A549 (cell line): ENCODE data around the gene TMSB15C. TPM values are rescaled to one million over a fixed set of nuclear protein-coding genes. Genes with fewer than 3 reads are reported as not detected.

Source experiments
- ATAC-seq, 2 experiments: fragments of 200-7000 bp in 1 of 2; fragments of >200 bp in 1 of 2; cut with Nextera tagmentation in 1 of 2; cut with Tn5 transposase in 1 of 2; 3 replicates each; pipeline versions ENCODE4 v1.8.0 to v1.9.1; 2018 to 2020; ENCODE audit warnings: mild to moderate bottlenecking in 1 of 2, moderate library complexity in 1 of 2
- CTCF ChIA-PET: fragments of 300-600 bp; sonication (Branson Sonifier 250); formaldehyde crosslinking; extraction: SDS; loops from one replicate; lab custom pipeline; 2021; ENCODE audit warnings: antibody characterized with exemption, inconsistent platforms; lab: Yijun Ruan, JAX
- POLR2A ChIA-PET: fragments of 350-600 bp; formaldehyde crosslinking; extraction: SDS; loops from one replicate; lab custom pipeline; 2021; ENCODE audit warnings: antibody characterized with exemption, inconsistent platforms; lab: Yijun Ruan, JAX
- DNase-seq, 2 experiments: peaks; one replicate each; pipeline versions ENCODE4 v3.0.0 to v3.0.0-alpha.2; 2011 to 2016; ENCODE audit warnings: low read depth in 1 of 2, low spot score in 1 of 2
- FAIRE-seq: peaks from 2 replicates; lab custom pipeline; 2011; peaks lifted over from hg19 to GRCh38; lab: Jason Lieb, UNC
- H3K27ac ChIP-seq, 2 experiments: fragments of >200 bp; sonication (Bioruptor Twin); formaldehyde crosslinking; 3 replicates each; pipeline ENCODE4 v1.5.1; 2016 to 2017
- H3K4me1 ChIP-seq: fragments of >200 bp; sonication (Bioruptor Twin); formaldehyde crosslinking; 3 replicates; pipeline ENCODE4 v1.6.1; 2016
- H3K4me2 ChIP-seq: fragments of >200 bp; sonication (Bioruptor Twin); formaldehyde crosslinking; 3 replicates; pipeline ENCODE4 v1.6.1; 2016
- H3K4me3 ChIP-seq: fragments of >200 bp; sonication (Bioruptor Twin); formaldehyde crosslinking; 3 replicates; pipeline ENCODE4 v1.5.1; 2016
- H3K9me3 ChIP-seq: fragments of >200 bp; sonication (Bioruptor Twin); formaldehyde crosslinking; 3 replicates; pipeline ENCODE4 v1.6.1; 2016
- CEBPB ChIP-seq, 2 experiments: fragments of >200 bp in 1 of 2; sonication (Bioruptor Twin) in 1 of 2; formaldehyde crosslinking in 1 of 2; IDR thresholded peaks; 2 replicates each; pipeline ENCODE4 v1.6.1; 2012 to 2016
- EHMT2 ChIP-seq: fragments of 200-600 bp; sonication (generic); IDR thresholded peaks from 2 replicates; pipeline ENCODE4 v1.6.1; 2016; ENCODE audit warnings: antibody characterized with exemption, low read depth, mild to moderate bottlenecking, moderate library complexity
- EP300 ChIP-seq, 2 experiments: fragments of >200 bp; sonication (Bioruptor Twin); formaldehyde crosslinking; IDR thresholded peaks; 2 replicates in 1 of 2; 3 replicates in 1 of 2; pipeline ENCODE4 v1.6.1; 2016 to 2017
- ESRRA ChIP-seq: fragments of 150-350 bp; IDR thresholded peaks from 2 replicates; pipeline ENCODE4 v1.6.1; 2014; ENCODE audit warnings: mild to moderate bottlenecking, low read length, borderline replicate concordance
- FOSB ChIP-seq: fragments of 250-450 bp; sonication (Bioruptor Pico); IDR thresholded peaks from 2 replicates; pipeline ENCODE4 v1.5.0; 2020; ENCODE audit warnings: mild to moderate bottlenecking, moderate library complexity
- GATA3 ChIP-seq: IDR thresholded peaks from 2 replicates; pipeline ENCODE4 v1.6.1; 2012; ENCODE audit warnings: borderline replicate concordance
- HDAC2 ChIP-seq: fragments of 200-600 bp; sonication (generic); IDR thresholded peaks from 2 replicates; pipeline ENCODE4 v1.6.1; 2016
- HES2 ChIP-seq: fragments of >200 bp; sonication (Bioruptor Twin); formaldehyde crosslinking; IDR thresholded peaks from 2 replicates; pipeline ENCODE4 v1.6.1; 2016
- HOXB13 ChIP-seq: fragments of 250-450 bp; sonication (Bioruptor Pico); IDR thresholded peaks from 2 replicates; pipeline ENCODE4 v1.5.0; 2020; ENCODE audit warnings: low read depth, mild to moderate bottlenecking, moderate library complexity
- HOXB5 ChIP-seq: fragments of 250-450 bp; sonication (Bioruptor Pico); IDR thresholded peaks from 2 replicates; pipeline ENCODE4 v1.5.0; 2020; ENCODE audit warnings: mild to moderate bottlenecking, moderate library complexity
- JUN ChIP-seq, 2 experiments: fragments of >200 bp; sonication (Bioruptor Twin); formaldehyde crosslinking; IDR thresholded peaks; 2 replicates in 1 of 2; 3 replicates in 1 of 2; pipeline ENCODE4 v1.6.1; 2016 to 2017
- NFE2L2 ChIP-seq: fragments of 150-350 bp; conservative IDR thresholded peaks from 2 replicates; pipeline ENCODE4 v1.6.1; 2014; ENCODE audit warnings: low read length
- NR3C1 ChIP-seq: fragments of >200 bp; sonication (Bioruptor Twin); formaldehyde crosslinking; IDR thresholded peaks from 3 replicates; pipeline ENCODE4 v1.6.1; 2017
- PBX3 ChIP-seq: IDR thresholded peaks from 2 replicates; pipeline ENCODE4 v1.6.1; 2012
- RARB ChIP-seq: fragments of 250-450 bp; sonication (Bioruptor Pico); IDR thresholded peaks from 2 replicates; pipeline ENCODE4 v1.8.0; 2021; ENCODE audit warnings: mild to moderate bottlenecking, moderate library complexity
- SREBF2 ChIP-seq: fragments of 450-650 bp; IDR thresholded peaks from 2 replicates; pipeline ENCODE4 v1.6.1; 2014; ENCODE audit warnings: mild to moderate bottlenecking, moderate library complexity
- TP53 ChIP-seq: fragments of 250-450 bp; sonication (Bioruptor Pico); IDR thresholded peaks from 2 replicates; pipeline ENCODE4 v1.5.0; 2021; ENCODE audit warnings: mild to moderate bottlenecking, moderate library complexity
- ZC3H11A ChIP-seq: fragments of 450-650 bp; IDR thresholded peaks from 2 replicates; pipeline ENCODE4 v1.6.1; 2014; ENCODE audit warnings: antibody characterized with exemption, mild to moderate bottlenecking
- WGBS: methylation state at CpG from one replicate; pipeline ENCODE4 v1.1.6; 2017; ENCODE audit errors: missing lambda C conversion rate; 5-methylcytosine and 5-hydroxymethylcytosine counted together
- polyA plus RNA-seq, 4 experiments: library from polyadenylated mRNA; depleted of rRNA in 3 of 4; stranded (reverse); fragments of >200 nt; fragmentation: RNase III in 1 of 4; extraction: RNeasy Plus Mini Kit Qiagen cat#74134 plus additional on column Dnase treatment in 1 of 4; gene quantifications; 2 replicates in 3 of 4; 3 replicates in 1 of 4; pipeline ENCODE4 v1.2.3, GENCODE V29; 2011 to 2017
- TF ChIP-seq, protein P1 (sequence below): fragments of 250-450 bp; sonication (Bioruptor Pico); IDR thresholded peaks from 2 replicates; pipeline ENCODE4 v1.5.0; 2020; ENCODE audit warnings: low read depth, mild to moderate bottlenecking, moderate library complexity

The TMSB15C gene
- polyA plus RNA-seq, 2 of the 4 experiments (the other 2 are of a cell fraction), result 0.79 to 1.1 TPM

DNA sequence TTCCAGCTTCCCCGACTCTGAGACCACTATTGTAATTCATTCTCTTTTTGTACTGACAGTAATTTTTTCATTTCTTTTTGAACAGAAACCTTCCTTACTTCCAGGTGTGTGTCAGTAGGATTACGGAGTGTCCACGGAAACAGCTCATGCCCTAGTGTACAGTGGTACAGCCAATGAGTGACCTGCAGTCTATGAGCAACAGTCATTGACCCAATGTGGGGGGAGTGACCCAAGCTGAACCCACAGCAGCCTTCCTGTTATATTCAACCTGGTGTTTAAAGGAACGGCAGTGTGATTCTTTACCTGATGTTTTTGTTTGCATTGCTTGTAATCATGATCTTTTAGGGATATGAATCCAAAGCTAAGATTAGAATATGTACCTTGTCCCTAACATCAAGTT, 35.0 kb downstream of the TMSB15C start:
- ChIA-PET CTCF (interaction anchor here (0.9 kb wide), 1 partner anchor 196 kb away, joined by 3 read pairs; no protein-coding TSS in a partner anchor), POLR2A (no interaction called here)
- ATAC-seq (no peak), FAIRE-seq (no peak)
- WGBS, result 10% methylated on average over 4 of the region's 4 CpGs
- no peaks in the 10 kb centered on the region for H3K4me1 ChIP-seq
- no peak overlapping the region for H3K4me2 ChIP-seq
- TF ChIP-seq CEBPB (IDR thresholded peaks at IDR 0.05), result no peak
- TF ChIP-seq GATA3, result no peak
- TF ChIP-seq ZC3H11A, result no peak
- no peak for TF ChIP-seq JUN (IDR thresholded peaks at IDR 0.05)
- no peak for TF ChIP-seq SREBF2
- TF ChIP-seq, all 56 proteins: peak for 0
- Histone ChIP-seq H3K27ac (no peak overlapping the region), H3K4me3 (no peak overlapping the region), H3K9me3 (no peaks in the 10 kb centered on the region)
- DNase-seq, result no peak

- DNase-seq (no peak), FAIRE-seq (no peak), ATAC-seq (no peak)
- TF ChIP-seq PBX3 (no peak), HDAC2 (no peak), SREBF2 (no peak), TP53 (CRISPR knock-in tag) (no peak), EP300 (IDR thresholded peaks at IDR 0.05) (no peak), NR3C1 (no peak), GATA3 (no peak), CEBPB (IDR thresholded peaks at IDR 0.05) (no peak), ESRRA (no peak), HOXB13 (CRISPR knock-in tag) (no peak), HOXB5 (no peak), HES2 (no peak), NFE2L2 (no peak), FOSB (CRISPR knock-in tag) (no peak), EHMT2 (no peak), RARB (CRISPR knock-in tag) (no peak)
- TF ChIP-seq, protein P1, sequence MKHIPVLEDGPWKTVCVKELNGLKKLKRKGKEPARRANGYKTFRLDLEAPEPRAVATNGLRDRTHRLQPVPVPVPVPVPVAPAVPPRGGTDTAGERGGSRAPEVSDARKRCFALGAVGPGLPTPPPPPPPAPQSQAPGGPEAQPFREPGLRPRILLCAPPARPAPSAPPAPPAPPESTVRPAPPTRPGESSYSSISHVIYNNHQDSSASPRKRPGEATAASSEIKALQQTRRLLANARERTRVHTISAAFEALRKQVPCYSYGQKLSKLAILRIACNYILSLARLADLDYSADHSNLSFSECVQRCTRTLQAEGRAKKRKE, result no peak
- Histone ChIP-seq H3K4me1 (no peaks in the 10 kb centered on the region), H3K4me3 (no peak within 1 kb of the TSS), H3K27ac (no peak within 1 kb of the TSS), H3K4me2 (no peak within 1 kb of the TSS), H3K9me3 (no peaks in the 10 kb centered on the region)
- POLR2A ChIA-PET, result no interaction called here
- CTCF ChIA-PET, result no interaction called here
- 36% methylated on average over 9 of the region's 39 CpGs for WGBS
These were observed 36.1 kb downstream of the TMSB15C start, which contains the start of gene H2BW2 for GRCh38 chrX:104039689-104040505. Gene H2BW2, plus strand, starts transcription at chrX:104039956. Its CDS starts 39 bp downstream, at chrX:104039995.

Other genes with a start within 250 kb of the TMSB15C start
- 0.15 and 0.16 TPM in 2 replicates for gene RAB9B, start 244.0 kb downstream of the TMSB15C start, polyA plus RNA-seq (2011; rRNA removed)
- 0.09 to 0.17 TPM (median 0.14 TPM) in 3 replicates for gene RAB9B, start 244.0 kb downstream of the TMSB15C start, polyA plus RNA-seq (2017; fragmentation: RNase III; extraction: RNeasy Plus Mini Kit Qiagen cat#74134 plus additional on column Dnase treatment)
- 8.4 and 12.2 TPM in 2 replicates for gene TMSB15B, start 113.6 kb downstream of the TMSB15C start, polyA plus RNA-seq (2011; rRNA removed)
- gene TMSB15B, start 113.6 kb downstream of the TMSB15C start, polyA plus RNA-seq (2017; fragmentation: RNase III; extraction: RNeasy Plus Mini Kit Qiagen cat#74134 plus additional on column Dnase treatment), result 5.3 to 8.0 TPM (median 6.5 TPM) in 3 replicates
- gene H2BW1, start 62.5 kb downstream of the TMSB15C start, polyA plus RNA-seq (2011; rRNA removed), result not detected in 2 replicates
- not detected in 3 replicates for gene H2BW1, start 62.5 kb downstream of the TMSB15C start, polyA plus RNA-seq (2017; fragmentation: RNase III; extraction: RNeasy Plus Mini Kit Qiagen cat#74134 plus additional on column Dnase treatment)
- gene H2BW2, start 36.3 kb downstream of the TMSB15C start, polyA plus RNA-seq (2011; rRNA removed), result not detected in 2 replicates
- not detected in 3 replicates for gene H2BW2, start 36.3 kb downstream of the TMSB15C start, polyA plus RNA-seq (2017; fragmentation: RNase III; extraction: RNeasy Plus Mini Kit Qiagen cat#74134 plus additional on column Dnase treatment)
- 0.26 and 0.35 TPM in 2 replicates for gene ZCCHC18, start 36.3 kb upstream of the TMSB15C start, polyA plus RNA-seq (2011; rRNA removed)
- 0.14 to 0.22 TPM (median 0.19 TPM) in 3 replicates for gene ZCCHC18, start 36.3 kb upstream of the TMSB15C start, polyA plus RNA-seq (2017; fragmentation: RNase III; extraction: RNeasy Plus Mini Kit Qiagen cat#74134 plus additional on column Dnase treatment)
- gene SLC25A53, start 80.8 kb upstream of the TMSB15C start, polyA plus RNA-seq (2011; rRNA removed), result 3.3 and 5.0 TPM in 2 replicates
- 4.6 to 5.5 TPM (median 4.9 TPM) in 3 replicates for gene SLC25A53, start 80.8 kb upstream of the TMSB15C start, polyA plus RNA-seq (2017; fragmentation: RNase III; extraction: RNeasy Plus Mini Kit Qiagen cat#74134 plus additional on column Dnase treatment)
- gene FAM199X, start 90.2 kb upstream of the TMSB15C start, polyA plus RNA-seq (2011; rRNA removed), result 16.6 and 20.1 TPM in 2 replicates
- gene FAM199X, start 90.2 kb upstream of the TMSB15C start, polyA plus RNA-seq (2017; fragmentation: RNase III; extraction: RNeasy Plus Mini Kit Qiagen cat#74134 plus additional on column Dnase treatment), result 24.2 to 26.4 TPM (median 25.8 TPM) in 3 replicates
- gene ESX1, start 178.7 kb upstream of the TMSB15C start, polyA plus RNA-seq (2011; rRNA removed), result 0.05 TPM in 1 of 2 replicates, not detected in the other
- 0.05 TPM in 1 of 3 replicates, not detected in the others for gene ESX1, start 178.7 kb upstream of the TMSB15C start, polyA plus RNA-seq (2017; fragmentation: RNase III; extraction: RNeasy Plus Mini Kit Qiagen cat#74134 plus additional on column Dnase treatment)